KMS-11 (cell line): ENCODE results near the gene GRIA4.

Source experiments
- H2AFZ ChIP-seq: fragments of 200-600 bp; sonication (generic); 2 replicates; pipeline ENCODE4 v1.6.1; 2016; ENCODE audit warnings: antibody characterized with exemption, mixed run types, low read depth
- H3K27ac ChIP-seq: fragments of 200-600 bp; sonication (generic); 2 replicates; pipeline ENCODE4 v1.6.1; 2016; ENCODE audit warnings: mild to moderate bottlenecking, mixed run types
- H3K27me3 ChIP-seq: fragments of 200-600 bp; sonication (generic); 2 replicates; pipeline ENCODE4 v1.6.1; 2017; ENCODE audit warnings: mild to moderate bottlenecking, low read depth, mixed run types, moderate library complexity; ENCODE audit not compliant: insufficient read depth
- H3K36me3 ChIP-seq: fragments of 200-600 bp; sonication (generic); 2 replicates; pipeline ENCODE4 v1.6.1; 2017; ENCODE audit warnings: mild to moderate bottlenecking, mixed run types; ENCODE audit not compliant: insufficient read depth
- H3K4me1 ChIP-seq: fragments of 200-600 bp; sonication (generic); 2 replicates; pipeline ENCODE4 v1.6.1; 2016; ENCODE audit warnings: mild to moderate bottlenecking, low read depth, mixed run types; ENCODE audit not compliant: poor library complexity, severe bottlenecking
- H3K4me2 ChIP-seq: fragments of 200-600 bp; sonication (generic); 2 replicates; pipeline ENCODE4 v1.7.0; 2016; ENCODE audit warnings: mild to moderate bottlenecking, mixed run types
- H3K4me3 ChIP-seq: fragments of 200-600 bp; sonication (generic); IDR thresholded peaks from 2 replicates; pipeline ENCODE4 v1.6.1; 2017; ENCODE audit warnings: low read depth, low read length, mixed read lengths; ENCODE audit not compliant: insufficient read depth
- H3K79me2 ChIP-seq: fragments of 200-600 bp; sonication (generic); 2 replicates; pipeline ENCODE4 v1.6.1; 2016; ENCODE audit warnings: low read depth, mixed run types; ENCODE audit not compliant: insufficient read depth
- H3K9ac ChIP-seq: fragments of 200-600 bp; sonication (generic); 2 replicates; pipeline ENCODE4 v1.6.1; 2016; ENCODE audit warnings: mild to moderate bottlenecking, mixed run types
- H4K20me1 ChIP-seq: fragments of 200-600 bp; sonication (generic); 2 replicates; pipeline ENCODE4 v1.6.1; 2016; ENCODE audit warnings: mild to moderate bottlenecking, mixed run types; ENCODE audit not compliant: insufficient read depth
- TF ChIP-seq, protein P1 (sequence below): fragments of 200-600 bp; sonication (generic); conservative IDR thresholded peaks from 2 replicates; pipeline ENCODE4 v1.6.1; 2017; ENCODE audit warnings: low read depth, mild to moderate bottlenecking, antibody characterized with exemption, low read length, moderate library complexity, mixed read lengths

GRIA4 gene

DNA sequence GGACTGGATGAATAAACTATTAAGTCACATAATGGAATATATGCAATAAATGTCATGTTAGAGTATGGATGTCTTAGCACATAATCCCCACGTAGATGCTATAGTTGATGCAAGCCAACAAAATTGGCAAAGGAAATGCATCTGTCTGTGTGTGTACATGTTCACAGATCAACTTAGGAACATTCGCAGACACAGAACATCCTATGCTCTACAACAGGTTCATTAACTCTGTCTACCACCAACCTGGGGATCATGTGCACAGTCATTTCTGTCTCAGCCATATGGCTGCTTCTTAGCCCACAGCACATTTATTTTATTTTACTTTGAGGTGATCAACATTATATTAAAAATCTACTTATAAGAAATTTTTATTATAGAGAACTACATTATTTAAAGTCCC lies 407.2 kb downstream of the GRIA4 start:
- peaks cover 10% of the 10 kb centered on the region for H3K4me1 ChIP-seq
- no peak overlapping the region for H3K4me2 ChIP-seq
- no peaks in the 10 kb centered on the region for H4K20me1 ChIP-seq

DNA sequence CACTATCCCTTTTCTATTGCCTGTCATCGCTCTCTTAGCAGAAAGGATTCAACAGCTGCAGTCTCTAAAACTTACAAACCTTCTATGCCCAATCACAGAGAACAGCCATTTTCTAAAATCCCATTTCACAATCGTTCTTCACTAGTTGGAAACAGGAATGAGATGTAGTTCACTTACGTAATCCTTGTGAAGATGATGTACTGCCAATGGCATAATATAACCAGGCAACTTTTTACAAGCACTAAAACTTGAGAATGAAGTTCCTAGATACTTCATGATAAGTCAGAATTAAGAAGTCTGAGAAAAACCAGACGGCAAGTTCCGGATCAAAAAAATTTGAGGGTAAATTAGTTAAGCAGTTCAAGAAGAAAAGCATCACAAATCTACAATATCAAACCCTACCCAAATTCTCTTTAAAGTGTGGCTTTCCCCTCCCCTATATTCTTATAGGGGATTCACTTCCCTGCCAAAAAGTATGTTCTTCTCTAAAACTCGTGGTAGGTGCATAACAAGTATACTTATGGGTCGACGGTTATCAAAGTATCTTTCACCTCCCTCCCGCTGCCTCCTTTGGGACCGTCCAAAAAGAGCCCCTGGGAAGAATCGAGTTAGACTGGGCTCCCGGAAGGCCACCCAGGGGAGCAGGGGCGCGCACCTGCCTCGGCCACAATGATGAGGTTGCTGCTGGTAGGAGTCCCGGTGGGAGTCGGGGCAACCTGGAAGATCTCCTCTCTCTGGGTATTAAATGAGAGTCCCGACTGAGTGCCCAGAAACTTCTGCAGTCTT lies 411.5 kb downstream of the GRIA4 start:
- H3K27me3 ChIP-seq: no peaks in the 10 kb centered on the region
- H3K4me1 ChIP-seq: peaks cover 10% of the 10 kb centered on the region
- TF ChIP-seq, protein P1, sequence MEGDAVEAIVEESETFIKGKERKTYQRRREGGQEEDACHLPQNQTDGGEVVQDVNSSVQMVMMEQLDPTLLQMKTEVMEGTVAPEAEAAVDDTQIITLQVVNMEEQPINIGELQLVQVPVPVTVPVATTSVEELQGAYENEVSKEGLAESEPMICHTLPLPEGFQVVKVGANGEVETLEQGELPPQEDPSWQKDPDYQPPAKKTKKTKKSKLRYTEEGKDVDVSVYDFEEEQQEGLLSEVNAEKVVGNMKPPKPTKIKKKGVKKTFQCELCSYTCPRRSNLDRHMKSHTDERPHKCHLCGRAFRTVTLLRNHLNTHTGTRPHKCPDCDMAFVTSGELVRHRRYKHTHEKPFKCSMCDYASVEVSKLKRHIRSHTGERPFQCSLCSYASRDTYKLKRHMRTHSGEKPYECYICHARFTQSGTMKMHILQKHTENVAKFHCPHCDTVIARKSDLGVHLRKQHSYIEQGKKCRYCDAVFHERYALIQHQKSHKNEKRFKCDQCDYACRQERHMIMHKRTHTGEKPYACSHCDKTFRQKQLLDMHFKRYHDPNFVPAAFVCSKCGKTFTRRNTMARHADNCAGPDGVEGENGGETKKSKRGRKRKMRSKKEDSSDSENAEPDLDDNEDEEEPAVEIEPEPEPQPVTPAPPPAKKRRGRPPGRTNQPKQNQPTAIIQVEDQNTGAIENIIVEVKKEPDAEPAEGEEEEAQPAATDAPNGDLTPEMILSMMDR: no peak
- H3K27ac ChIP-seq: no peak overlapping the region
- H3K4me2 ChIP-seq: peak overlapping the region; percentile 55
- peak overlapping the region; percentile 78; the same call in 1 of the 2 replicates for H2AFZ ChIP-seq
- H3K79me2 ChIP-seq: 0 out of 2 replicates have a peak, but pooled peaks cover 9% of the 10 kb centered on the region
- no peaks in the 10 kb centered on the region for H4K20me1 ChIP-seq
- H3K36me3 ChIP-seq: no peaks in the 10 kb centered on the region
- no peak overlapping the region for H3K4me3 ChIP-seq
- H3K9ac ChIP-seq: peak overlapping the region; percentile 56; the same call in 1 of the 2 replicates

More for the DNA sequence above, 407.2 kb downstream of the GRIA4 start:
- H3K4me3 ChIP-seq: no peak overlapping the region
- no peak overlapping the region for H3K9ac ChIP-seq
- no peak overlapping the region for H2AFZ ChIP-seq
- H3K27ac ChIP-seq: no peak overlapping the region
- 0 out of 2 replicates have a peak, but pooled peaks cover 9% of the 10 kb centered on the region for H3K79me2 ChIP-seq
- no peaks in the 10 kb centered on the region for H3K27me3 ChIP-seq
- TF ChIP-seq, protein P1: no peak
- H3K36me3 ChIP-seq: no peaks in the 10 kb centered on the region

- Histone ChIP-seq H3K79me2 (0 out of 2 replicates have a peak, but pooled peaks cover 9% of the 10 kb centered on the region), H3K27me3 (no peaks in the 10 kb centered on the region), H4K20me1 (no peaks in the 10 kb centered on the region), H3K27ac (no peak within 1 kb of the TSS), H3K9ac (peak within 1 kb of the TSS; percentile 56; the same call in 1 of the 2 replicates), H2AFZ (peak within 1 kb of the TSS; percentile 78), H3K4me1 (peaks cover 10% of the 10 kb centered on the region), H3K4me2 (peak within 1 kb of the TSS; percentile 55), H3K4me3 (no peak within 1 kb of the TSS), H3K36me3 (no peaks in the 10 kb centered on the region)
- TF ChIP-seq, protein P1: no peak
These were observed 412.3 kb downstream of the GRIA4 start, which contains the start of gene MSANTD4 for GRCh38 chr11:106021967-106022794. MSANTD4 (minus strand) TSS chr11:106022240; CDS start chr11:106010917, 11,323 bp downstream.

DNA sequence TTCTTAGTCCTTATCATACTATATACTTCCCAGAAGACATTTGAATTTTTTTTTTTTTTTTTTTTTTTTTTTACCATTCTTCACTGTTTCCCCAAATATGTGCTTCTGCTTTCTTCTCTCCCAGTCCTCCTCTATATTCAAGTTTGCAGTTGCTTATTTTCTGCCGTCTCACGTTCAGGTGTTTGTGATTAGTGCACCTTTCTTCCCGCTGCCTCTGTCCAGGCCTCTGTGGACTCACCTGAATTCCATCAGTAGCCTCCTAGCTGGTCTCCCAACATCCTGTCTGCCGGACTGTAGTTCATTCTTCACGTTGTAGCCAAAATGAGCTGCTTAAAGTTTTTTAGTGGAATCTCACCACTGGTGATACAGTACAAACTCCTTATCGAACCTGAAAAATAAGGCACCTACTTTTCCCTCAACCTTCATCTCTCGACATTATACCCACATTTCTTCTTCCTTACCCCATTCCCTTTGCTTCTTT lies 413.0 kb downstream of the GRIA4 start:
- H4K20me1 ChIP-seq: no peaks in the 10 kb centered on the region
- no peaks in the 10 kb centered on the region for H3K27me3 ChIP-seq
- H3K36me3 ChIP-seq: no peaks in the 10 kb centered on the region
- TF ChIP-seq, protein P1: no peak
- peak overlapping the region; percentile 73 for H2AFZ ChIP-seq
- H3K4me1 ChIP-seq: peaks cover 10% of the 10 kb centered on the region
- no peak overlapping the region for H3K9ac ChIP-seq
- H3K4me3 ChIP-seq: no peak overlapping the region
- H3K4me2 ChIP-seq: no peak overlapping the region
- 0 out of 2 replicates have a peak, but pooled peaks cover 9% of the 10 kb centered on the region for H3K79me2 ChIP-seq
- H3K27ac ChIP-seq: no peak overlapping the region
